Measurements from ENCODE around the gene GLS2.

GRCh38 chr12:56437430-56438176 lies 50.4 kb downstream of the GLS2 start:
- TF ChIP-seq, protein P1, sequence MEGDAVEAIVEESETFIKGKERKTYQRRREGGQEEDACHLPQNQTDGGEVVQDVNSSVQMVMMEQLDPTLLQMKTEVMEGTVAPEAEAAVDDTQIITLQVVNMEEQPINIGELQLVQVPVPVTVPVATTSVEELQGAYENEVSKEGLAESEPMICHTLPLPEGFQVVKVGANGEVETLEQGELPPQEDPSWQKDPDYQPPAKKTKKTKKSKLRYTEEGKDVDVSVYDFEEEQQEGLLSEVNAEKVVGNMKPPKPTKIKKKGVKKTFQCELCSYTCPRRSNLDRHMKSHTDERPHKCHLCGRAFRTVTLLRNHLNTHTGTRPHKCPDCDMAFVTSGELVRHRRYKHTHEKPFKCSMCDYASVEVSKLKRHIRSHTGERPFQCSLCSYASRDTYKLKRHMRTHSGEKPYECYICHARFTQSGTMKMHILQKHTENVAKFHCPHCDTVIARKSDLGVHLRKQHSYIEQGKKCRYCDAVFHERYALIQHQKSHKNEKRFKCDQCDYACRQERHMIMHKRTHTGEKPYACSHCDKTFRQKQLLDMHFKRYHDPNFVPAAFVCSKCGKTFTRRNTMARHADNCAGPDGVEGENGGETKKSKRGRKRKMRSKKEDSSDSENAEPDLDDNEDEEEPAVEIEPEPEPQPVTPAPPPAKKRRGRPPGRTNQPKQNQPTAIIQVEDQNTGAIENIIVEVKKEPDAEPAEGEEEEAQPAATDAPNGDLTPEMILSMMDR (conservative IDR thresholded peaks at IDR 0.05), result no peak
- TF ChIP-seq ZFX (IDR thresholded peaks at IDR 0.05), result no peak

Measured in C4-2B (cell line).